K562 (cell line): Measurements from ENCODE around the gene CNOT6L. TPM values are rescaled to one million over a fixed set of nuclear protein-coding genes. Genes with fewer than 3 reads are reported as not detected.
A peak's percentile ranks its signal among the peaks of the same experiment; 100 is the strongest.

ENCODE experiments used
- ARID3A ChIP-seq: IDR thresholded peaks from 2 replicates; pipeline ENCODE4 v1.6.1; 2012; ENCODE audit warnings: low read depth, low read length, improper control_type of control experiment, borderline replicate concordance
- ATF7 ChIP-seq: fragments of 450-650 bp; IDR thresholded peaks from 2 replicates; pipeline ENCODE4 v1.7.1; 2014; ENCODE audit warnings: mild to moderate bottlenecking, moderate library complexity
- E2F5 ChIP-seq: sonication (generic); formaldehyde crosslinking; IDR thresholded peaks from 2 replicates; pipeline ENCODE4 v1.8.0; 2022; ENCODE audit warnings: mild to moderate bottlenecking, missing genetic modification reagents
- FOXK2 ChIP-seq, 2 experiments: fragments of 450-650 bp; IDR thresholded peaks in 1 of 2; conservative IDR thresholded peaks in 1 of 2; 2 replicates each; pipeline ENCODE4 v1.6.1; 2016; ENCODE audit warnings: low read depth in 2 of 2, mild to moderate bottlenecking in 1 of 2
- HCFC1 ChIP-seq: IDR thresholded peaks from 2 replicates; pipeline ENCODE4 v1.6.1; 2012; ENCODE audit warnings: low read depth, low read length, improper control_type of control experiment
- HDAC6 ChIP-seq: IDR thresholded peaks from 2 replicates; pipeline ENCODE4 v1.6.1; 2012; ENCODE audit warnings: low read depth, mild to moderate bottlenecking, control low read depth, inconsistent platforms, low read length, moderate library complexity
- HMG20A ChIP-seq: fragments of 450-650 bp; formaldehyde crosslinking; conservative IDR thresholded peaks from 2 replicates; pipeline ENCODE4 v1.4.0; 2020; ENCODE audit warnings: mild to moderate bottlenecking, mixed read lengths
- HNRNPLL ChIP-seq: fragments of 200-400 bp; formaldehyde crosslinking; IDR thresholded peaks from 2 replicates; pipeline ENCODE4 v1.6.1; 2017; ENCODE audit warnings: low read length, low read depth, mild to moderate bottlenecking; ENCODE audit not compliant: poor library complexity, severe bottlenecking
- IFI16 ChIP-seq: fragments of 250-450 bp; sonication (Bioruptor Pico); IDR thresholded peaks from 2 replicates; pipeline ENCODE4 v2.1.2; 2022; ENCODE audit warnings: mild to moderate bottlenecking, inconsistent platforms
- KLF1 ChIP-seq: fragments of 450-650 bp; IDR thresholded peaks from 2 replicates; pipeline ENCODE4 v1.6.1; 2016; ENCODE audit warnings: missing genetic modification characterization, missing compliant biosample characterization
- MYBL2 ChIP-seq, 2 experiments: fragments of 450-650 bp in 1 of 2; sonication (generic) in 1 of 2; formaldehyde crosslinking in 1 of 2; IDR thresholded peaks; 2 replicates each; pipeline versions ENCODE4 v1.6.1 to v1.8.1; 2017 to 2022; ENCODE audit warnings: borderline replicate concordance in 1 of 2, inconsistent platforms in 1 of 2, low read depth in 1 of 2, mild to moderate bottlenecking in 1 of 2, missing genetic modification reagents in 1 of 2, moderate library complexity in 1 of 2
- POLR3A ChIP-seq: IDR thresholded peaks from 2 replicates; pipeline ENCODE4 v1.6.1; 2011; ENCODE audit warnings: borderline replicate concordance, mild to moderate bottlenecking, moderate library complexity; ENCODE audit not compliant: insufficient read length, insufficient read depth; ENCODE audit errors: extremely low read depth
- RB1 ChIP-seq: fragments of 450-650 bp; IDR thresholded peaks from 2 replicates; pipeline ENCODE4 v1.6.1; 2017; ENCODE audit warnings: low read depth, mild to moderate bottlenecking
- RBM25 ChIP-seq: fragments of 200-400 bp; formaldehyde crosslinking; IDR thresholded peaks from 2 replicates; pipeline ENCODE4 v1.6.1; 2018; ENCODE audit warnings: low read length, low read depth, moderate library complexity; ENCODE audit not compliant: severe bottlenecking
- TRIM24 ChIP-seq, 2 experiments: fragments of 450-650 bp; IDR thresholded peaks; 2 replicates each; pipeline ENCODE4 v1.6.1; 2016
- UBTF ChIP-seq, 2 experiments: IDR thresholded peaks; 2 replicates each; pipeline ENCODE4 v1.6.1; 2012; ENCODE audit warnings: improper control_type of control experiment in 2 of 2, low read depth in 2 of 2, low read length in 2 of 2, borderline replicate concordance in 1 of 2
- ZKSCAN1 ChIP-seq: fragments of 150-350 bp; IDR thresholded peaks from 2 replicates; pipeline ENCODE4 v1.6.1; 2016; ENCODE audit warnings: low read depth, low read length
- ZNF239 ChIP-seq: fragments of 250-450 bp; sonication (Bioruptor Pico); IDR thresholded peaks from 2 replicates; pipeline ENCODE4 v1.4.0; 2020; ENCODE audit warnings: mild to moderate bottlenecking
- ZNF449 ChIP-seq: fragments of 250-450 bp; sonication (Bioruptor Pico); IDR thresholded peaks from 2 replicates; pipeline ENCODE4 v1.8.0; 2022; ENCODE audit warnings: moderate library complexity, mild to moderate bottlenecking, inconsistent platforms
- polyA plus RNA-seq, 8 experiments: library from polyadenylated mRNA; depleted of rRNA in 4 of 8; stranded (reverse) in 5 of 8; unstranded in 3 of 8; fragments of >200 nt; fragmentation: Nextera tagmentation in 2 of 8; fragmentation: Illumina TruSeq in 1 of 8; extraction: Ambion mirVana in 2 of 8; extraction: Trizol in 1 of 8; gene quantifications; 2 replicates each; pipeline versions ENCODE4 v1.2.1 to v1.2.3, GENCODE V29; 2011 to 2014; ENCODE audit warnings: inconsistent platforms in 1 of 8, missing spikeins in 1 of 8
- total RNA-seq, 7 experiments: library from RNA; depleted of rRNA in 6 of 7; stranded (reverse); fragments of >200 nt in 6 of 7; fragmentation: Illumina TruSeq in 2 of 7; extraction: Trizol in 2 of 7; gene quantifications; 2 replicates each; pipeline versions ENCODE4 v1.2.1 to v1.2.3, GENCODE V29; 2011 to 2021; ENCODE audit warnings: low replicate concordance in 1 of 7

The CNOT6L gene
- total and polyA plus RNA-seq, 9 of the 15 experiments (the other 6 are each of a cell fraction or from before 2014, with no cell fraction given): 3.7 to 27.9 (median 6.5) TPM

GRCh38 chr4:77862478-77863216 lies 43.5 kb upstream of the CNOT6L start, which contains the start of gene MRPL1 (continued):
- TF ChIP-seq HDAC6 (peak; percentile 64; the same call in 1 of the 2 replicates), HMG20A (CRISPR knock-in tag) (no peak), RB1 (peak; percentile 87; the same call in 1 of the 2 replicates), TRIM24 (IDR thresholded peaks at IDR 0.05) (peak in 1 of 2 experiments; percentile 99; a peak in 3 of 4 replicates), MYBL2 (IDR thresholded peaks at IDR 0.05; ENCODE audit: low read depth) (peak; percentile 8; the same call in 1 of the 2 replicates), MYBL2 (CRISPR knock-in tag; IDR thresholded peaks at IDR 0.05; ENCODE audit: borderline replicate concordance) (no peak), ZNF239 (CRISPR knock-in tag) (0 out of 2 replicates have a peak, but pooled peaks have one; percentile 30), HNRNPLL (peak; percentile 49), E2F5 (CRISPR knock-in tag) (0 out of 2 replicates have a peak, but pooled peaks have one; percentile 10), ZNF449 (CRISPR knock-in tag) (no peak), ATF7 (peak; percentile 43), FOXK2 (conservative IDR thresholded peaks at IDR 0.05 in 1 of 2, IDR thresholded peaks at IDR 0.05 in 1 of 2; ENCODE audit: low read depth in 2 of 2) (peak; percentile 88 to 94), RBM25 (no peak), KLF1 (tag) (peak; percentile 61), ZKSCAN1 (peak; percentile 60; the same call in 1 of the 2 replicates), ARID3A (peak; percentile 76; the same call in 1 of the 2 replicates), UBTF (IDR thresholded peaks at IDR 0.05; ENCODE audit: borderline replicate concordance in 1 of 2, low read depth in 2 of 2, low read length in 2 of 2) (peak in 1 of 2 experiments; percentile 74; a peak in 1 of 4 replicates), POLR3A (no peak), HCFC1 (peak; percentile 88), IFI16 (CRISPR knock-in tag) (no peak)
